H1 (cell line): Measurements from ENCODE around the gene NDUFA7. TPM values are rescaled to one million over a fixed set of nuclear protein-coding genes. Genes with fewer than 3 reads are reported as not detected.

Source experiments
- BACH1 ChIP-seq: IDR thresholded peaks from 2 replicates; pipeline ENCODE4 v1.6.1; 2012; ENCODE audit warnings: low read length, improper control_type of control experiment
- HDAC6 ChIP-seq: IDR thresholded peaks from one replicate; pipeline ENCODE4 v1.7.1; 2012; ENCODE audit warnings: low read depth, mild to moderate bottlenecking, inconsistent platforms, low read length, moderate library complexity
- JUN ChIP-seq: IDR thresholded peaks from 2 replicates; pipeline ENCODE4 v1.6.1; 2011; ENCODE audit warnings: low read depth, mild to moderate bottlenecking, improper control_type of control experiment, low read length
- TBP ChIP-seq: IDR thresholded peaks from 2 replicates; pipeline ENCODE4 v1.6.1; 2011; ENCODE audit warnings: low read depth, low read length, improper control_type of control experiment
- polyA plus RNA-seq, 7 experiments: library from polyadenylated mRNA; depleted of rRNA in 3 of 7; stranded (reverse) in 5 of 7; unstranded in 2 of 7; fragments of >200 nt in 5 of 7; fragments of 200-250 nt in 2 of 7; gene quantifications; 1 replicate in 5 of 7; 2 replicates in 1 of 7; 4 replicates in 1 of 7; pipeline versions ENCODE4 v1.2.1 to v1.2.3, GENCODE V29; 2011 to 2013; ENCODE audit warnings: missing spikeins in 2 of 7, mixed read lengths in 2 of 7
- total RNA-seq: library from RNA; stranded (reverse); fragmentation: NEBNext Ultra II Directional; extraction: Animal tissue kit (Norgen Biotek cat#: 25700); gene quantifications from 2 replicates; pipeline ENCODE4 v1.2.1, GENCODE V29; 2021

NDUFA7 gene
- total and polyA plus RNA-seq, 2 of the 8 experiments (the other 6 are each of a cell fraction or from before 2014, with no cell fraction given) = 54.4 to 286 TPM

GRCh38 chr19:8310342-8311055 is 10.7 kb downstream of the NDUFA7 start (continued):
- TF ChIP-seq BACH1 (no peak), HDAC6 (no peak), JUN (no peak), TBP (no peak)
